ENCODE data around the gene CAV1.
"Not testable (repeated sequence)": the region's sequence is repeated elsewhere in the genome, so short reads cannot be mapped to it uniquely, and the experiment has no call there.

Gene CAV1

DNA sequence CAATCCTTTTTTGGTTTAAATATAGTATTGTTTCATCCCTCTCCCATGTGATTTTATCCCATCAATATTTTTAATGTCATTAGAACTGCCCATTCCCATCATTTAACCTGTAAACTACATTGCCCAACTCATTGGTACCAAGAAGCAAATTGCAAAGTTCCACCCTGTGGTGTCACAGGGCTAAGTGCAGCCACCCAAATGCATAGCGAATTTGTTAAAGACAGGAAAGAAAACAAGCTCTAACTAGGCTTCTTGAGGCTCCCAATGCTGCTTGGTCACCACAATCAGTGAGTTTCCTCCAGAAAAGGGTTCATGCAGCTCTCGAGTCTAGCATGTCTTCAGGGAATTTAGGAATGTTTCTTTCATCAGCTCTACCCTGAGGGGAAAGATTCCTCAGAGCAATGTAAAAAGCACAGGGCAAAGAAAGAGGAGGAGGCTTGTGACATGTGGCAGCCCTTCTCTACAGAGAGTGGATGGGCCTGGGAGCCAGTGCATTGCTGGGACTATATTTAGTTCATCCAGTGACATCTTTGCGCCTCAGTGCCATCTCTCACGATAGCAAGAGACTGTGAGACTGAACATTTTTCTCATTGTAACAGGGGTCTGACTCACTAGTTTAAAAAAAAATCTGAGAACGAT is 58.1 kb downstream of the CAV1 start:
- DNase-seq (ENCODE audit: low read depth in 2 of 2), result no peak

DNA sequence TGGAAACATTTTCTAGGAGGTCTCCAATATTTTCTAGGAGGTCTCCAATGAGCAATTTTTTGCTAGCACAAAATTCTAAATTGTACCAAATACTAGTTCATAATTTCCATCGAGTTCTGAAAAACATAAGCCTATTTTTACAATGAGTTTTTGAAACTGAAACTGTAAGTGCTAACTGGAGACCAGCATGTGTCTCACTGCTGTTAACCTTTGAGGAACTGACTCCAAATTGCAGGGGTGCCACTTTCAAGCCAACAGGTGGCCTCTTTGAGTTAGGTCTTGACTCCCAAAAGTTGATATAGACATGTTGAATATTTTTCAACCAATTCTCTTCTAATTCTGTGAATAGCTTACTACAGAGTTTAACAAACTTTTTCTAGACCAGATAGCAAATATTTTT is 58.8 kb downstream of the CAV1 start:
- DNase-seq (ENCODE audit: low read depth in 2 of 2), result no peak

DNA sequence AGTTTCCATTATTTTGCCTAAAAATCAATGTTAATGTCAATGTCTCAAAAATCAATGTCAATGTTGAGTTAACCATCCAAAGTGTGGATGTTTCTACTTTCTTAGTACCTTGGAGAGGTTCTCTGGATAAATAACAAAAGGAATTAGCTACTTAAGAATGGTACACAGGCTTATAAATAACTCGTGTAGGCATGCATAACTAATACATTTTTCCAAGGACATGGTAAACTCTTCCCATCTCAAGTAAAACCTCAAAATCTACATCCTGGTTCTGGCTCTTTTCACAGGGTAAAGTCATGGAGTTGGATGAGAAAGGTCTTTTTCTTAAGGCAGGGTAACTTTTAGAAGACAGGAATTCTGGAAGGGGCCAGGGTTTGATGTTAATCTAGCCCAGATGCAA is 59.9 kb downstream of the CAV1 start:
- DNase-seq (ENCODE audit: low read depth in 2 of 2), result no peak

DNA sequence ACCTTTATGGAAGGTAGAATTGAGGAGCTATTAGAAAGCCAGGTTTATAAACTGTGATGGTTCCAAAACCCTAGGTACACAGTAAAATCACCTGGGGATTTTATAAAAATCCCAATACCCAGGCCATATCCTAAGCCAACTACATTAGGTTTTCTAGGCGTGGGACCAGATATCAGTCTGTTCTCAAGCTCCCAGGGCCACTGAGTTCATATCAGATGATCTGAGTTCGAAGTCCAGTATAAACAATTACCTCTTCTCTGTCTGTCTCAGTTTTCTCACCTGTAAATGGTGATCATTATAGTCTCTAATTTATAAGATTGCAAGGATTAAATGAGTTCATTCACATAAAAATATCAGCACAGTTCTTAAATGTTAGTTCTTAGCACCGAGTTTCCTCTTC is 60.6 kb downstream of the CAV1 start:
- no peak for DNase-seq (ENCODE audit: low read depth in 2 of 2)

DNA sequence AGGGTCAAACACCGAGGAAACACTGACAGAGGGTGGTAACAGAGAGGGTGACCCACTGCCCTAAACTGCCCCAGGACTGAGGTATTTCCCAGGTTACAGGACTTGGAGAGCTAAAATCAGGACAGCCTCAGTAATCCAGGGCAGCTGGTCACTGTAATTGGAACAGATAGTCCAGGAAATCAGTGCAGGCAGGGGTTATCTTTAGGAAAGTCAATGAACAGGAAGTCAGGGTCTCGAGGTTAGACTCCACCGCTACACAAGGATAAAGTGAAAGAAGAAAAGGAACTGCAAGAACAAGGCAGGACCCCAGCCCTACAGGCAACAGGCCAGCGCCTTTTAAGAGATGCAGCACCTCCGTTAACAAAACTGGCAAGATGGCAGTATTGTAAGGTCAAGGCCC is 61.1 kb downstream of the CAV1 start:
- no peak for DNase-seq (ENCODE audit: low read depth in 2 of 2)

DNA sequence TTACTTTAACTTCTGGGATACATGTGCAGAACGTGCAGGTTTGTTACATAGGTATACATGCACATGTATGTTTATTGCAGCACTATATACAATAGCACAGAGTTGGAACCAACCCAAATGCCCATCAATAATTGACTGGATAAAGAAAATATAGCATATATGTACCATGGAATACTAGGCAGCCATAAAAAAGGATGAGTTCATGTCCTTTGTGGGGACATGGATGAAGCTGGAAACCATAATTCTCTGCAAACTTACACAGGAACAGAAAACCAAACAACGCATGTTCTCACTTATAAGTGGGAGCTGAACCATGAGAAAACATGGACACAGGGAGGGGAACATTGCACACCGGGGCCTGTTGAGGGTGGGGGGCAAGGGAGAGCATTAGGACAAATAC is 62.4 kb downstream of the CAV1 start:
- DNase-seq (ENCODE audit: low read depth in 2 of 2), result not testable (repeated sequence)

DNA sequence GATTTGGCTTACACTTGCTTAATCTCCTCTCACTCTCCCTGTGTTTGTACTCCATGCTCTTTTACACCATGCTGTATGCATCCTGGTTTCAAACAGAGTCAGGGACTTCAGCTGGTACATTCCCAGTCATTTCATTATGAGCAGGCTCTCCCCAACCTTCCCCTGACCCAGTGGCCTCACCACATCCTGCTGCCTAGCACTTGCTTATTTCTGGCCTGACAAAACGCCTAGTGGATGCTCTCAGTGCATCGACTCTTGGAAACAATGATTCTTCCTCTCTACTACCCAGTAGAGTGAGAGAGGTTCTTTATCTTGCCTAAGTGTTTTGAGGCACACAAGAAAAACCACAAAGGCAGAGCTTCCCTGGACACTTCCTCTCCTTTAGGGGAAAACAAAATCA is 63.4 kb downstream of the CAV1 start:
- no peak for DNase-seq (ENCODE audit: low read depth in 2 of 2)

DNA sequence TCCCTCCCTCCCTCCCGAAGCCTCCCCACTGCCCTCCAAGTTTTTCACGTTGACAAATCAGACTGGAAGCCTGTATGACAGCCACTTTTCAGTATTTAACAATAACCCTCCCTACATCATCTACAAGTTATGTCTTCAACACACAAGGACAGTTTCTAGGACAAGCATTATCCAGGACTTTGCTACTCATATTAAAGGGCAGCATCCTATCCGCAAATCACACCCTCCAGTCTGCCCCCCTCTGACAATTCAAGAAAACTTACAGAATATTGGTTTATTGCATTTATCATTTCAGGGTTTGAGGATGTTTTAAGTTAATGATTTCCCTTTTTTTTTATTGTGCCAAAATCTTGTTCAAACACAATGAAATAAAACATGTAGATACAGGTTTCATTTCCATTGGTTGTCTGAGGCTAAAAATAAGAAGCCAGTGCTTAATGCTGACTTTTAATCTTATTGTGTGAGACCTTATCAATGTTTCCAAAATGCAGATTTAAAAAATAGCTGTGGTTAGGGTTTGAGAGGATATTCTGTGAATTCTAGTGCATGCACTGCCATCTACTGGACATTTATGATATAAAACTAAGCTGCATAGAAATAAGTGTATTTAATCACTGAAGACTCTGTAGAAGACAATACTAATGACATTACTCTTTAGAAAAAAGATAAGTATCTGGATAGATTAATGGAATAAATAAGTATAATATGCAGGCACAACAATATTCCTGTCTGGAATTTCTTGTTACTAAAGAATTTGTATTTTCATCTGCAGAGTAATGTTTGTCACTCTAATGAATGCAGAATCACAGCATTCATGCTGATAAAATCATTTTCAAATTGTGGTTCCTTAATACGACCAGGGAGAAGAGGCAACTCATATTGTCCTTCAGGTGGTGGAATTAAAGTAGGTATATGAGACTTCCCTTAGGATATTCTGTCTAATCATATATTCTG is 64.1 kb downstream of the CAV1 start:
- DNase-seq (ENCODE audit: low read depth in 2 of 2), result no peak

DNA sequence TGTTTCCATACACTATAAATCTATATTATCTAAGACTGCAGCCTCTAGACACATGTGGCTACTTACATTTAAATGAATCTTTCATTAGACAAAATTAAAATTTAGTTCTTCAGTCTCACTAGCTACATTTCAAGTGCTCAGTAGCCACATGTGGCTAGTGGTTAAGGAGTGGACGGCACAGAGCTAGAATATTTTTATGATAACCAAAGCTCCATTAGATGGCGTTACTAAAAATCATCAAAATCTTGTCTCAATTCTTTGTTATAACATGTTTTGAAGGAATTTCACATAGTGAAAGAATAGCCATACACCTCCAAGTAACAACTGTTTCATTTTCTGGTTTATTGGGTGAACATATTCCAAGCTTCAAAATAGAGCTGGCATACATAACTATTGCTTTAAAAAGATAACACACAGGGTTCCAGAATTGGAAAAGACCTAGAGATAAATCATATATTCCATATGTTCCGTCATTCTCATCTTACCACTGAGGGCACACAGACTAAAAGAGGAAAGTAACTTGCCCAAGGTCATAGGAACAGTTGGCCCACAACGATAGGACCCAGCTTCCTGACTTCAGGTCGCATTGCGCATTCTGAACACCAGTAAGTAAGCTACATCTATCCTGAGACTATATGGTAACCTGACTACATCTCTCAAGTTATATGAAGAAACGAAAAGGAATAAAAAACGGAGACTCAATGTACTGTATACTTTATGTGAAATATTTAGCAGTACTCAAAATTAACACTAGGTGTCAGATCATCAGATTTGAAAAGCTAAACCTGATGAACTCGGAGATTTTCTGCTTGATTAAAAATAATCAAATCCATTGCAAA is 66.6 kb downstream of the CAV1 start:
- DNase-seq (ENCODE audit: low read depth in 2 of 2), result no peak

DNA sequence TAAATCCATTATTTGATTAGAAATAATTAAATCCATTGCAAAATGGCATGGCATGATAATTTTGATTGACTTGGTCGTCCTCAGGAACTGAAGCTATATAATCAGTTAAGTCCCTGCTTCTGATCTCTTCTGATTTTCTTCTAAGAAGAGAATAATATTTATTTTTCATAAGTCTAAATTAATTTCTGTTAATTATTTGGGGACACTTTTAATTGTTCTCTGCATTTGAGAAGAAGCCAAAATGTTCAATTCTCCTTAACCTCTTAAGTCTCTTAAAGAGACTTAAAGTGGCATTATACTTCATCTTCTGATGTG is 67.2 kb downstream of the CAV1 start:
- DNase-seq (ENCODE audit: low read depth in 2 of 2), result no peak

DNA sequence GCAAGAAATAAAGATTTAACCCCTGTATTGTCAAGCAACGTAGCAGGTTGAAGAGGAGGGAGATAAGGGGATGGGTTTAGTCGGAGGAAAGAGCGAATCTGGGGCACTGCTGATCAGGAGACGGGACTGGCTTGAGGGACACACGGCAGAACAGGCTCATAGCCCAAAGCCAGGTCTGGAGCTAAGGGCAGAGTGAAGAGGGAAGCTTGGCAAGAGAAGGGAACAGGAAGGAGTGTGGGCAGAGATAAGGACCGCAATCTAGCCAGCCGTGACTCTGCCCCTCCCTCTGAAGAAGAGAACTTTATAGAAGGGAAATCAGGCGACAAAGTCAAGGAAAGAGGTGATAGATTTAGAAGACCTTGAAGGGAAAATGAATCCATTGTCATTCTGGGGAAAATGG is 67.6 kb downstream of the CAV1 start:
- DNase-seq (ENCODE audit: low read depth in 2 of 2), result no peak

DNA sequence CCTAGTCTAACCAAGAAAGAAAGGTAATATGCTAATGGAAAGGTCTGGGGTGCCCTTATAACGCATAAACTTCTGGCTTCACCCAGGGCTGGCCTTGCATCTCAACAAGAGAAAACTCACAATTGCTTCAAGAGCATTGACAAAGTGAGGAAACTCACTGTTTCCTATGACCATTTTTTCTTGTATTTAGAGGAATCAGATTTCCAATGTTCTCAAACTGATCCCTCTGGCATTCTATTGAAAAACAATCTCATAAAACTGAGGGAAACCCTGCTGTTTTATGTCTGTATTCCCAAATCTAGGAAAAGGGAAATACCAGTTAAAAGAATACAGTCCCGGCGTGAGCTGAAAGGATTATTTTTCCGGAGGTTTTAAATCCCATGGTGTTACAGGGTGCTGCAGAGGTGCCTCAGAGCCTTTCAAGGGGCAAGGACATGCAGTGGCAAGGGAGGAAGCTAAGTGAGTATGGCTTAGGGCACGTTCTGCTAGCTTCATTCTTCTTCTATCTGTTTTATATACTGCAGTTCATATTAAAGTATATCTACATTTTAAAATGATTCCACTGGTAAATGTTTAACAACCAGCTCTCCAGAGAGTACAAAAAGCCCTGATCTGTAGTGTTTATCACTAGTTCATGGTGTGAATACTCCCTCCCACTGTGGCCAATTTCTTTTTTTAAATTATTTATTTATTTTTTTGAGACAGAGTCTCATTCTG is 68.7 kb downstream of the CAV1 start:
- DNase-seq (ENCODE audit: low read depth in 2 of 2), result no peak

DNA sequence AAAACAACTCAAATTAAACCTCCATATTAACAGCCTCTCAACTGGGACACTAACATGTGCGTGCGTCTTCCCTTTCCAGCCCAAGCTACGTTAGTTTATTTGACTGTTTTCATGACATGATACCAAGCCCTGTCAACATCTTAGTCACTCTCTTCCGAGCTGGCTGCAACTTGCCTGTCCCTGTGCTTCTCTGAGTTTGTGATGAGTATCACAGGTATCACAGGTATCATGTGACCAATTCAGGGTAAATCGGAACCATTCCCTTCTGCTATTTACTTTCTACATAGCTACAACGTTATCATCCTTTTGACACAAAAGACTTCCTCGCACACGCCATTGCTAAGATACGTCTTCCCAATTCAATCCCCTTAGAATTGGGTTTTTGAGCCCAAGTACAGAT is 70.2 kb downstream of the CAV1 start:
- DNase-seq (ENCODE audit: low read depth in 2 of 2), result no peak

DNA sequence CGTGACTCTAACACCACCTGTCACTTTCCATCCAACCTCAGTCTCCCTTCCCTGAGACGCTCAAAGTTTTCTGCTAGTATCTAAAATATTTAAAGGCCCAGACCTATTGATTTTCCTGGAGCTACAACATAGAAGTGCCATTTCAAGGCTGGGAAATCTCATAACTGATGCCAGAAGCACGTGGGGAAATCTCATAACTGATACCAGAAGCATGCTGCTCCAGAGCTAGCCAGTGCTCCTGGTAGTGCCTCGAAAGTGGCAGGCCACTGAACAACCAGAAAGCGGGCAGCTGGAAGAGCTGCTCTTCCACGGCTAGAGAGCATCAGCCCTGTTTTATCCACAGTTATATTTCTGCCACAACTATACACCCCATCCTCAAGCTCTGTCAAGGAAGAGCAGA is 72.5 kb downstream of the CAV1 start:
- DNase-seq (ENCODE audit: low read depth in 2 of 2), result no peak

DNA sequence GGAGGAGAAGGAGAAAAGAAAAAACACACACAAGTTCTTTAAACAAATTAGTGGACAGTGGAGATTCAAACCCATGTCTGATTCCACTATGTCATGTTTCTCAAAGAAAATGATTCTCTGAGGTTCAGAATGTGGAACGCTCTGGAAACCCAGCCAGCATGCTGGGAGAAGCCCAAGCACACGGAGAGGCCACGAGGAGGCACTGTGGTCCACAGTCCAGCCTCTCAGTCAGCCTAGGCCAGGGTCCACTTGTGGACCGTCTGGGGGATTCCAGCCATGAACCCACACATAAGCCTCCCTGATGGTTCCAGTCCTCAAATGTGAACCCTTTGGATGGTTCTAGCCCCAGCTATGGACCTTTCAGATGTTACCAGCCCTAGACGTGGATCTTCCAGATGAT is 73.4 kb downstream of the CAV1 start:
- no peak for DNase-seq (ENCODE audit: low read depth in 2 of 2)

DNA sequence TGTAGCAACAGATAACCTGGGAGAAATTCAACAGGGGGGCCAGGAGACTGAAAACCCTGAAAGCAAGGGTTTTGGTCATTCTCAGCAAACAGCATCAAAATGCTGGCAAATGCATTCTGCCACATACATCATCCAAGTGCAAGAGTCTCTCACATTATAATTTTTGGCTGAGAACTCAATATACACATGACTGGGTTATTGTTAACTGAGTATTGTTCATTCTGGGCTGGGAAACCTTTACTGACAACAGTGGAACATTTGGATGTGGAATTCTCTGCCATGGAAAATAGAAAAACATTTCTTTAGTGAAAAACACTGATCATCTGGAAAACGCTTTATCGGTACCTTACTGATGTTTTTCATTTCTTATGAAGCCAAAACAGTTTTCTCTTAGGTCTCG is 74.0 kb downstream of the CAV1 start:
- no peak for DNase-seq (ENCODE audit: low read depth in 2 of 2)

DNA sequence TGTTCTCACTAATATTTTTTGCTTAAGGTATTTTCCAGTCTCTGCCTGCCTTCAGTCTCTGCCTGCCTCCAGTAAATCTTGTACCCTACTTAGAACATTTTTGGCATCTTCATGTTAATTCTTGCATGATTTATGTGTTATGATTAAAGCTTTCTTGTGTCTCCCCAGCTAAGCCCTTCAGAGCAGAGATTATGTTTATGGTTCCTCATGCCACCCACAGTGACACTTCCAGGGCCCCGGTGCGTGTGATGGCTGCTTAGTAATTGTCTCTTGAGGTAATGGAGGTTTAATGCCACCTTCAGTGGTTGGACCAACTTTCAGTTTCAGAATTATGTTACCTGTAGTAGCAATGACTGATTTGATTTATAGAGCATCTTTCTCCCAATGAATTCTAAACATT is 76.6 kb downstream of the CAV1 start:
- DNase-seq (ENCODE audit: low read depth in 2 of 2), result no peak

DNA sequence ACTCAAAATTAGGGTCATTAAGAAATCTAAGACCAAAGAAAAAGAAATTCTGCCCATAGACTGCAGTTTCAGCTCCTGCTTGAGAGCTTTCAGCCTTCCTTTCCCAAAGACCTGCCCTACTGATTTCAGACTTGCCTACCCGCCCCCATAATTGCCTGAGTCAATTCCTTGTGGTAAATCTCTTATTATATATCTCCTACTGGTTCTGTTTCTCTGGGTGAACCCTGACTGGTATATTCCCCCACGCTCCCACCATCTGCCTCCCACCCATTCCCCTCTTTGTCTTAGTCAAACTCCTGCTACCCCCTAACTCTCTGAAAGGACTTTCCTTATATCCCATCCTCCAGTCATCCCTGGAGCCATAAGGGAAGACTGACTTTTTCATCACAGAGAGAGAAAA is 82.5 kb downstream of the CAV1 start:
- no peak for DNase-seq (ENCODE audit: low read depth in 2 of 2)

DNA sequence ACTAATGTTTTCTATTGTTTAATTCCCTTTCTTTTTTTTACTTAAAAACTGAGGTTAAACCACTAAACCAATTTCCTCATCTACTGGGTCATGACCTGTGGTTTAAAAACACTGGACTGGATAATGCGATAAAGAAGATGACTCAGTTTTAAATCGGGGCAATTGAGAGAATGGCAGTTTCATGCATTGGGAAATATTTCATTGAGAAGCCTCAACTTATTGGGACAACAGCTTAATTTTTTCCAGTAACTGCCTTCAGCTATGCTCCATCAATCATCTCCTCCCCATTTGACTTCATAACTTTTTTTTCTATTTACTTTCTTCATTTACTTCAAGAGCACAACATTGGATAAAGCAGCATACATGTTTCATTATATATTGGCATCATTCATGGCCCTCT is 85.4 kb downstream of the CAV1 start:
- no peak for DNase-seq (ENCODE audit: low read depth in 2 of 2)

DNA sequence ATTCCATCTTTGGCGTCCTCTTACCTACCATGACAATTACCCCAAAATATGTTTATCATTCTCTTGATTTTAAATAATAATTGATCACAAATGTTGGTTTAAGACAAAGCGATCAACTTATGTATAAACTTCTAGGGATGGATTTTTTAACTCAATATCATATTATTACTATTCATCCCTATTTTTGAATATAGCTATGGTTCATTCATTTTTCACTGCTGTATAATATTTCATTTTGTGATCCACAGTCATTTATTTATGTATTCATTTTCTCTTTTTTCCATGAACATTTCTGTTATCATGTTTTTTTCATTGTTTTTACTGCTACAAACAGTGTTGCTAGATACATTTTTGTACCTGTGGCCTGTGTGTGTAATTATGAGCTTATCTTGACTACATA is 85.9 kb downstream of the CAV1 start:
- DNase-seq (ENCODE audit: low read depth in 2 of 2), result no peak
